Mucosa of descending colon (tissue), 3 donors: ENCODE results near the gene SIK2. TPM values are rescaled to one million over a fixed set of nuclear protein-coding genes. Genes with fewer than 3 reads are reported as not detected.

Experiments
- ATAC-seq: fragments of 200-7000 bp; cut with Tn5 transposase; one replicate; pipeline ENCODE4 v1.9.1; 2020; ENCODE audit warnings: mild to moderate bottlenecking, moderate library complexity
- DNase-seq, 3 donors: peaks; one replicate each; pipeline ENCODE4 v3.0.0-alpha.2; 2020
- H3K36me3 ChIP-seq: fragments of 200-600 bp; one replicate; pipeline ENCODE4 v1.8.0; 2021; ENCODE audit warnings: low read depth, mild to moderate bottlenecking
- H3K4me1 ChIP-seq: fragments of 200-600 bp; one replicate; pipeline ENCODE4 v1.8.0; 2021; ENCODE audit warnings: low read depth, mild to moderate bottlenecking
- H3K4me3 ChIP-seq: fragments of 200-600 bp; one replicate; pipeline ENCODE4 v1.8.0; 2021; ENCODE audit warnings: mild to moderate bottlenecking
- H3K9me3 ChIP-seq: fragments of 200-600 bp; one replicate; pipeline ENCODE4 v1.8.0; 2021; ENCODE audit warnings: mild to moderate bottlenecking
- intact Hi-C, 2 donors: fragments of 100-400 bp; cut with DNase I in 1 of 2; cut with micrococcal nuclease in 1 of 2; formaldehyde crosslinking; loops; one replicate each; pipeline versions ENCODE4 v1.11.0 to v1.11.1; 2022; cut with DNase I, micrococcal nuclease
- total RNA-seq, 3 donors: library from RNA; stranded (reverse); fragmentation: NEBNext Ultra II Directional in 2 of 3; extraction: Animal tissue kit (Norgen Biotek cat#: 25700) in 2 of 3; gene quantifications; one replicate each; pipeline versions ENCODE4 v1.2.1 to v1.2.4, GENCODE V29; 2021 to 2023
- TF ChIP-seq, protein P1 (sequence below): fragments of 200-600 bp; IDR thresholded peaks from one replicate; pipeline ENCODE4 v1.8.0; 2022; ENCODE audit warnings: antibody characterized with exemption, mild to moderate bottlenecking
- donor health status: DM: no; HTN: no; CAD: no; lungs with moderate emphysema.
- donor health status: DM: no; HTN: no; CAD: no.
- donor health status: DM: no; HTN: yes; CAD: no.

Gene SIK2
- total RNA-seq, 3 donors from 2014 or later, result 22.0 to 23.0 (median 22.7) TPM

GRCh38 chr11:111739299-111739698, 137.1 kb downstream of the SIK2 start:
- no peak for DNase-seq
- intact Hi-C loops, result no loop called here
- ATAC-seq, result no peak
- TF ChIP-seq, protein P1, sequence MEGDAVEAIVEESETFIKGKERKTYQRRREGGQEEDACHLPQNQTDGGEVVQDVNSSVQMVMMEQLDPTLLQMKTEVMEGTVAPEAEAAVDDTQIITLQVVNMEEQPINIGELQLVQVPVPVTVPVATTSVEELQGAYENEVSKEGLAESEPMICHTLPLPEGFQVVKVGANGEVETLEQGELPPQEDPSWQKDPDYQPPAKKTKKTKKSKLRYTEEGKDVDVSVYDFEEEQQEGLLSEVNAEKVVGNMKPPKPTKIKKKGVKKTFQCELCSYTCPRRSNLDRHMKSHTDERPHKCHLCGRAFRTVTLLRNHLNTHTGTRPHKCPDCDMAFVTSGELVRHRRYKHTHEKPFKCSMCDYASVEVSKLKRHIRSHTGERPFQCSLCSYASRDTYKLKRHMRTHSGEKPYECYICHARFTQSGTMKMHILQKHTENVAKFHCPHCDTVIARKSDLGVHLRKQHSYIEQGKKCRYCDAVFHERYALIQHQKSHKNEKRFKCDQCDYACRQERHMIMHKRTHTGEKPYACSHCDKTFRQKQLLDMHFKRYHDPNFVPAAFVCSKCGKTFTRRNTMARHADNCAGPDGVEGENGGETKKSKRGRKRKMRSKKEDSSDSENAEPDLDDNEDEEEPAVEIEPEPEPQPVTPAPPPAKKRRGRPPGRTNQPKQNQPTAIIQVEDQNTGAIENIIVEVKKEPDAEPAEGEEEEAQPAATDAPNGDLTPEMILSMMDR, result no peak
- H3K9me3 ChIP-seq, result no peaks in the 10 kb centered on the region
- peaks cover 4% of the 10 kb centered on the region for H3K4me1 ChIP-seq
- no peaks in the 10 kb centered on the region for H3K36me3 ChIP-seq
- H3K4me3 ChIP-seq, result no peak overlapping the region

GRCh38 chr11:111741751-111742150, 139.5 kb downstream of the SIK2 start:
- no peak overlapping the region for H3K4me3 ChIP-seq
- no peak for DNase-seq
- H3K36me3 ChIP-seq, result no peaks in the 10 kb centered on the region
- intact Hi-C loops, result no loop called here
- no peaks in the 10 kb centered on the region for H3K9me3 ChIP-seq
- no peak for ATAC-seq
- TF ChIP-seq, protein P1, result no peak
- H3K4me1 ChIP-seq, result no peaks in the 10 kb centered on the region

GRCh38 chr11:111743700-111744099, 141.5 kb downstream of the SIK2 start:
- H3K36me3 ChIP-seq, result no peaks in the 10 kb centered on the region
- intact Hi-C loops, result no loop called here
- no peaks in the 10 kb centered on the region for H3K9me3 ChIP-seq
- H3K4me3 ChIP-seq, result no peak overlapping the region
- DNase-seq (no peak), ATAC-seq (no peak)
- no peaks in the 10 kb centered on the region for H3K4me1 ChIP-seq
- TF ChIP-seq, protein P1, result no peak

DNA sequence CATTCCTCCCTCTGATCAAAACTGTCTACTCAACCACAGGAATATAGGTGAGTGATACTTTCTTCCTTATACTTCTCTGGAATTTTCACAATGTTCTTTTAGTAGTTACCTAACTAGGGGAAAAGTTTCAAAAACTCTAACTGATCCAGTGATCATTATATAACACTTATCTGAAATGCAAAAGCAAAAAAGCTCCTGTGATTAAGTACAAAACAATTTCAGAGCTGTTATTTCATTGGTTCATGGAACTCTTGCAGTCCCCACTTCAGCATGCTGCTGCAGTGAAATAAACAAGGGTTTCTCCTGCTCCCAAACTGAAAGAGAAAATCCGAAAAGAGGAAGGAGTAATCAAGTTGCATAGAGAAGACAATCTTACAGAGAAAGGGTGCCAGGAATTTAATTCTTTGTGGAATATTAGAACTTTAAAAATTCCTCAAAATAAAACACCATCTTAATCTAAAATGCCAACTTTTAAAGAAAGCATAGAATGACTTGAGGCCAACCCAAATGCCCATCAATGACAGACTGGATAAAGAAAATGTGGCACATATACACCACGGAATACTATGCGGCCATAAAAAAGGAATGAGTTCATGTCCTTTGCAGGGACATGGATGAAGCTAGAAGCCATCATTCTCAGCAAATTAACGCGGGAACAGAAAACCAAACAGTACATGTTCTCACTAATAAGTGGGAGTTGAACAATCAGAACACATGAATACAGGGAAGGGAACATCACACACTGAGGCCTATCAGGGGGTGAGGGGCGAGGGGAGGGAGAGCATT, 143.7 kb downstream of the SIK2 start:
- no peak overlapping the region for H3K4me3 ChIP-seq
- DNase-seq, result no peak
- intact Hi-C loops, result no loop called here
- TF ChIP-seq, protein P1, result no peak
- H3K4me1 ChIP-seq, result no peaks in the 10 kb centered on the region
- H3K9me3 ChIP-seq, result no peaks in the 10 kb centered on the region
- ATAC-seq, result no peak
- no peaks in the 10 kb centered on the region for H3K36me3 ChIP-seq

- Histone ChIP-seq H3K4me1 (no peaks in the 10 kb centered on the region), H3K9me3 (no peaks in the 10 kb centered on the region), H3K36me3 (no peaks in the 10 kb centered on the region), H3K4me3 (no peak overlapping the region)
- intact Hi-C loops, result no loop called here
- ATAC-seq (peak; percentile 61), DNase-seq (no peak)
- TF ChIP-seq, protein P1, result no peak
Observed at GRCh38 chr11:111748035-111748804, 146.0 kb downstream of the SIK2 start.
